ENCODE results near the gene TRIM24. TPM values are rescaled to one million over a fixed set of nuclear protein-coding genes. Genes with fewer than 3 reads are reported as not detected.

Gene TRIM24
- total RNA-seq, 1 donor from 2014 or later: 60.3 TPM

DNA sequence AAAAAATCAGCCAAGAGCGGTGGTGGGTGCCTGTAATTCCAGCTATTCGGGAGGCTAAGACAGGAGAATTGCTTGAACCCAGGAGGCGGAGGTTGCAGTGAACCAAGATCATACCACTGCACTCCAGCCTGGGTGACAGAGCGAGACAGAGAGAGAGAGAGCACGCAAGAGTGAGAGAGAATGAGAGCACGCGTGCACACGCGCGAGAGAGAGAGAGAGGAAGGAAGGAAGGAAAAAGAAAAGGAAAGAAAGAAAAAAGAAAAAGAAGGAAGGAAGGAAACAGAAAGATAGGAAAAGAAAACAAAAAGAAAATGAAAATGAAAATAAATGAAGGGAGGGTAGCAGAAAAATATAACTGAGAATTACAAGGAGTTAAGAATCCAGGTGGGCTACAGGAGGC lies 158.4 kb downstream of the TRIM24 start:
- DNase-seq (ENCODE audit: low read depth) (no peak), FAIRE-seq (no peak)
- Mint-ChIP-seq H3K27me3 (ENCODE audit: low read depth, unreplicated experiment) (peaks cover 2% of the 10 kb centered on the region), H3K4me3 (ENCODE audit: unreplicated experiment) (no peak overlapping the region), H3K36me3 (ENCODE audit: low read depth, unreplicated experiment) (no peaks in the 10 kb centered on the region), H3K4me1 (ENCODE audit: low read depth, unreplicated experiment) (no peaks in the 10 kb centered on the region), H3K27ac (ENCODE audit: unreplicated experiment) (no peak overlapping the region), H3K9me3 (ENCODE audit: unreplicated experiment) (peaks cover 2% of the 10 kb centered on the region)
- H3K79me2 ChIP-seq (ENCODE audit: insufficient read depth, low read length): no peaks in the 10 kb centered on the region
- H2AFZ ChIP-seq (ENCODE audit: low read depth, low read length): no peak overlapping the region
- H4K20me1 ChIP-seq (ENCODE audit: insufficient read depth, low read length): no peaks in the 10 kb centered on the region
- no peak overlapping the region for H3K4me3 ChIP-seq (ENCODE audit: insufficient read depth, low read depth, low read length)
- H3K27me3 ChIP-seq (ENCODE audit: insufficient read depth, low read length): no peaks in the 10 kb centered on the region
- no peaks in the 10 kb centered on the region for H3K36me3 ChIP-seq (ENCODE audit: insufficient read depth, low read length)
- no peaks in the 10 kb centered on the region for H3K9me3 ChIP-seq (ENCODE audit: insufficient read depth, low read depth, low read length)
- no peak overlapping the region for H3K9ac ChIP-seq (ENCODE audit: low read length)
- no peak overlapping the region for H3K4me2 ChIP-seq (ENCODE audit: low read length)
- no peaks in the 10 kb centered on the region for H3K4me1 ChIP-seq (ENCODE audit: insufficient read depth, low read length)
- TF ChIP-seq, protein P1, sequence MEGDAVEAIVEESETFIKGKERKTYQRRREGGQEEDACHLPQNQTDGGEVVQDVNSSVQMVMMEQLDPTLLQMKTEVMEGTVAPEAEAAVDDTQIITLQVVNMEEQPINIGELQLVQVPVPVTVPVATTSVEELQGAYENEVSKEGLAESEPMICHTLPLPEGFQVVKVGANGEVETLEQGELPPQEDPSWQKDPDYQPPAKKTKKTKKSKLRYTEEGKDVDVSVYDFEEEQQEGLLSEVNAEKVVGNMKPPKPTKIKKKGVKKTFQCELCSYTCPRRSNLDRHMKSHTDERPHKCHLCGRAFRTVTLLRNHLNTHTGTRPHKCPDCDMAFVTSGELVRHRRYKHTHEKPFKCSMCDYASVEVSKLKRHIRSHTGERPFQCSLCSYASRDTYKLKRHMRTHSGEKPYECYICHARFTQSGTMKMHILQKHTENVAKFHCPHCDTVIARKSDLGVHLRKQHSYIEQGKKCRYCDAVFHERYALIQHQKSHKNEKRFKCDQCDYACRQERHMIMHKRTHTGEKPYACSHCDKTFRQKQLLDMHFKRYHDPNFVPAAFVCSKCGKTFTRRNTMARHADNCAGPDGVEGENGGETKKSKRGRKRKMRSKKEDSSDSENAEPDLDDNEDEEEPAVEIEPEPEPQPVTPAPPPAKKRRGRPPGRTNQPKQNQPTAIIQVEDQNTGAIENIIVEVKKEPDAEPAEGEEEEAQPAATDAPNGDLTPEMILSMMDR (IDR thresholded peaks at IDR 0.05; ENCODE audit: insufficient read depth, low read depth, low read length): no peak
- TF ChIP-seq EZH2 (IDR thresholded peaks at IDR 0.05; ENCODE audit: insufficient read depth, low read length): no peak
- H3K27ac ChIP-seq (ENCODE audit: low read depth, low read length): no peak overlapping the region

DNA sequence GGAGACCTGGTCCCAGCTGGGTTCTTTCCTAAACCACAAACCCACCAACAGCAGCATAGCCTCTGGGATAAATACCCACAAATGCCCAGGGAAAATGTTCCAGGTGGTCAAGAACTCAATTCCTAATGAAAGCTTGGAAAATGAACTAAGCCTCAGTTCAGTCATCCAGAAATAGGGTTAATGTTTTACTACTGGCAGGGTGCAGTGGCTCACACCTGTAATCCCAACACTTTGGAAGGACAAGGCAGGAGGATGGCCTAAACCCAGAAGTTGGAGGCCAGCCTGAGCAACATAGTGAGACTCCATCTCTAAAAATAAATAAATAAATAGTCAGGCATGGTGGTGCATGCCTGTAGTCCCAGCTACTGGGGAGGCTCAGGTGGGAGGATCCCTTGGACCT lies 158.9 kb downstream of the TRIM24 start:
- no peaks in the 10 kb centered on the region for H3K36me3 Mint-ChIP-seq (ENCODE audit: low read depth, unreplicated experiment)
- H3K79me2 ChIP-seq (ENCODE audit: insufficient read depth, low read length): no peaks in the 10 kb centered on the region
- H3K36me3 ChIP-seq (ENCODE audit: insufficient read depth, low read length): no peaks in the 10 kb centered on the region
- no peak overlapping the region for H3K9ac ChIP-seq (ENCODE audit: low read length)
- no peaks in the 10 kb centered on the region for H4K20me1 ChIP-seq (ENCODE audit: insufficient read depth, low read length)
- no peak overlapping the region for H3K27ac ChIP-seq (ENCODE audit: low read depth, low read length)
- FAIRE-seq (no peak), DNase-seq (ENCODE audit: low read depth) (no peak)
- no peak overlapping the region for H2AFZ ChIP-seq (ENCODE audit: low read depth, low read length)
- H3K4me3 Mint-ChIP-seq (ENCODE audit: unreplicated experiment): no peak overlapping the region
- H3K4me1 Mint-ChIP-seq (ENCODE audit: low read depth, unreplicated experiment): no peaks in the 10 kb centered on the region
- no peaks in the 10 kb centered on the region for H3K9me3 Mint-ChIP-seq (ENCODE audit: unreplicated experiment)
- H3K27ac Mint-ChIP-seq (ENCODE audit: unreplicated experiment): no peak overlapping the region
- no peaks in the 10 kb centered on the region for H3K9me3 ChIP-seq (ENCODE audit: insufficient read depth, low read depth, low read length)
- no peak overlapping the region for H3K4me2 ChIP-seq (ENCODE audit: low read length)
- H3K27me3 Mint-ChIP-seq (ENCODE audit: low read depth, unreplicated experiment): peaks cover 2% of the 10 kb centered on the region
- TF ChIP-seq, protein P1 (IDR thresholded peaks at IDR 0.05; ENCODE audit: insufficient read depth, low read depth, low read length): no peak
- no peak for TF ChIP-seq EZH2 (IDR thresholded peaks at IDR 0.05; ENCODE audit: insufficient read depth, low read length)
- H3K27me3 ChIP-seq (ENCODE audit: insufficient read depth, low read length): no peaks in the 10 kb centered on the region
- no peaks in the 10 kb centered on the region for H3K4me1 ChIP-seq (ENCODE audit: insufficient read depth, low read length)
- no peak overlapping the region for H3K4me3 ChIP-seq (ENCODE audit: insufficient read depth, low read depth, low read length)

DNA sequence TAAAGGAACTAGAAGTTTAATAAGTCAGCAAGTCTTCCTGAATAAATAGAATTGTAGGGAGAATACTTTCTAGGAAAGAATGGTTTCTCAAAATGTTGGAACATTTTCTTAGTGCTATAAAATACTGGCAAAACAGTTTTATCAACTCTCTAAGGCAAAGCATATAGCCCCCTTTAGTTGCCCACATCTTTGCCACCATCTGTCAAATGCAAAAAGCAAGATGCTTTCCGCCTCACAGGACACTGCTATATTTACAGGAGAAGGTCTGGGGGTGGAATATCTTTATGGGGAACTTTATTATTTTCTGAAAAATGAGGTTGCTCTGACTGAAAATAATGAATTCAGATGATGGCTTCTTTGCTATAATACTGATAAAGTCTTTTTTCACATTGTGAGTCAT lies 162.8 kb downstream of the TRIM24 start:
- DNase-seq (ENCODE audit: low read depth): no peak
- no peak for FAIRE-seq
- no peak overlapping the region for H3K27ac ChIP-seq (ENCODE audit: low read depth, low read length)

More for the DNA sequence above, 162.8 kb downstream of the TRIM24 start:
- Histone ChIP-seq H3K4me2 (ENCODE audit: low read length) (no peak overlapping the region), H3K4me1 (ENCODE audit: insufficient read depth, low read length) (no peaks in the 10 kb centered on the region), H3K79me2 (ENCODE audit: insufficient read depth, low read length) (no peaks in the 10 kb centered on the region), H3K27me3 (ENCODE audit: insufficient read depth, low read length) (no peaks in the 10 kb centered on the region), H3K4me3 (ENCODE audit: insufficient read depth, low read depth, low read length) (no peak overlapping the region), H3K9ac (ENCODE audit: low read length) (no peak overlapping the region), H2AFZ (ENCODE audit: low read depth, low read length) (no peak overlapping the region), H4K20me1 (ENCODE audit: insufficient read depth, low read length) (no peaks in the 10 kb centered on the region), H3K9me3 (ENCODE audit: insufficient read depth, low read depth, low read length) (no peaks in the 10 kb centered on the region), H3K36me3 (ENCODE audit: insufficient read depth, low read length) (no peaks in the 10 kb centered on the region)
- Mint-ChIP-seq H3K9me3 (ENCODE audit: unreplicated experiment) (no peaks in the 10 kb centered on the region), H3K36me3 (ENCODE audit: low read depth, unreplicated experiment) (no peaks in the 10 kb centered on the region), H3K4me3 (ENCODE audit: unreplicated experiment) (no peak overlapping the region), H3K27ac (ENCODE audit: unreplicated experiment) (no peak overlapping the region), H3K4me1 (ENCODE audit: low read depth, unreplicated experiment) (no peaks in the 10 kb centered on the region), H3K27me3 (ENCODE audit: low read depth, unreplicated experiment) (peaks cover 7% of the 10 kb centered on the region)
- no peak for TF ChIP-seq EZH2 (IDR thresholded peaks at IDR 0.05; ENCODE audit: insufficient read depth, low read length)
- TF ChIP-seq, protein P1 (IDR thresholded peaks at IDR 0.05; ENCODE audit: insufficient read depth, low read depth, low read length): no peak

All from astrocyte (in vitro differentiated cells and primary cell).